ENCODE results near the gene LYPD5.
"Not testable (repeated sequence)": the region's sequence is repeated elsewhere in the genome, so short reads cannot be mapped to it uniquely, and the experiment has no call there.

Gene LYPD5

GRCh38 chr19:43802216-43802951, at the start of gene LYPD5:
TSS of gene LYPD5 (minus strand) at chr19:43802447. CDS start at chr19:43802380, 67 bp downstream.
- no peak for DNase-seq (ENCODE audit: low spot score)

GRCh38 chr19:43848821-43849220, 46.6 kb upstream of the LYPD5 start:
- no peak for DNase-seq (ENCODE audit: low spot score)

- no peak for DNase-seq (ENCODE audit: low spot score)
Observed at GRCh38 chr19:43847884-43848283, 45.6 kb upstream of the LYPD5 start.

- no peak for DNase-seq (ENCODE audit: low spot score)
Observed at GRCh38 chr19:43847246-43847645, 45.0 kb upstream of the LYPD5 start.

- no peak for DNase-seq (ENCODE audit: low spot score)
Observed at GRCh38 chr19:43842007-43842406, 39.8 kb upstream of the LYPD5 start.

- no peak for DNase-seq (ENCODE audit: low spot score)
Observed at GRCh38 chr19:43839139-43839538, 36.9 kb upstream of the LYPD5 start.

- DNase-seq (ENCODE audit: low spot score): peak; percentile 93
Observed at GRCh38 chr19:43826787-43827754, 24.8 kb upstream of the LYPD5 start, which contains the start of gene ZNF283. TSS of gene ZNF283 (plus strand) at chr19:43827321. CDS start at chr19:43833505, 6,184 bp downstream.

GRCh38 chr19:43824572-43824971, 22.3 kb upstream of the LYPD5 start:
- not testable (repeated sequence) for DNase-seq (ENCODE audit: low spot score)

GRCh38 chr19:43823856-43824255, 21.6 kb upstream of the LYPD5 start:
- DNase-seq (ENCODE audit: low spot score): not testable (repeated sequence)

GRCh38 chr19:43820884-43821215, 18.6 kb upstream of the LYPD5 start:
- no peak for DNase-seq (ENCODE audit: low spot score)

GRCh38 chr19:43820098-43820883, 18.0 kb upstream of the LYPD5 start:
- peak; percentile 22 for DNase-seq (ENCODE audit: low spot score)

- DNase-seq (ENCODE audit: low spot score): no peak
Observed at GRCh38 chr19:43818500-43818899, 16.3 kb upstream of the LYPD5 start.

- not testable (repeated sequence) for DNase-seq (ENCODE audit: low spot score)
Observed at GRCh38 chr19:43817454-43817853, 15.2 kb upstream of the LYPD5 start.

- DNase-seq (ENCODE audit: low spot score): peak; percentile 25
Observed at GRCh38 chr19:43814663-43815352, 12.6 kb upstream of the LYPD5 start.

- DNase-seq (ENCODE audit: low spot score): no peak
Observed at GRCh38 chr19:43812688-43813087, 10.4 kb upstream of the LYPD5 start.

- DNase-seq (ENCODE audit: low spot score): no peak
Observed at GRCh38 chr19:43812259-43812658, 10.0 kb upstream of the LYPD5 start.

- DNase-seq (ENCODE audit: low spot score): no peak
Observed at GRCh38 chr19:43811837-43812236, 9.6 kb upstream of the LYPD5 start.

GRCh38 chr19:43809762-43810696, 7.8 kb upstream of the LYPD5 start:
- DNase-seq (ENCODE audit: low spot score): peak; percentile 66

GRCh38 chr19:43807651-43808050, 5.4 kb upstream of the LYPD5 start:
- no peak for DNase-seq (ENCODE audit: low spot score)

- no peak for DNase-seq (ENCODE audit: low spot score)
Observed at GRCh38 chr19:43806848-43807247, 4.6 kb upstream of the LYPD5 start.
